Spleen (tissue), 11 donors: ENCODE data around the gene APOA1. TPM values are rescaled to one million over a fixed set of nuclear protein-coding genes. Genes with fewer than 3 reads are reported as not detected.
"Not testable (repeated sequence)": the region's sequence is repeated elsewhere in the genome, so short reads cannot be mapped to it uniquely, and the experiment has no call there.

Source experiments
- DNase-seq: peaks from one replicate; pipeline ENCODE4 v3.0.0-alpha.2; 2020
- H3K27ac ChIP-seq, 8 donors: fragments of 200-600 bp; sonication (generic) in 7 of 8; 1 replicate in 4 of 8; 2 replicates in 4 of 8; pipeline versions ENCODE4 v1.5.0 to v1.8.0; 2016 to 2021; ENCODE audit warnings: inconsistent platforms in 4 of 8, mild to moderate bottlenecking in 4 of 8, moderate library complexity in 1 of 8
- H3K27me3 ChIP-seq, 7 donors: fragments of 200-600 bp; sonication (generic) in 6 of 7; replicated peaks in 1 of 7; 1 replicate in 4 of 7; 2 replicates in 3 of 7; pipeline versions ENCODE4 v1.5.0 to v1.8.0; 2016 to 2021; ENCODE audit warnings: inconsistent platforms in 3 of 7, mild to moderate bottlenecking in 1 of 7
- H3K36me3 ChIP-seq, 6 donors: fragments of 200-600 bp; sonication (generic) in 5 of 6; 1 replicate in 4 of 6; 2 replicates in 2 of 6; pipeline versions ENCODE4 v1.5.0 to v1.8.0; 2016 to 2021; ENCODE audit warnings: inconsistent platforms in 2 of 6
- H3K4me1 ChIP-seq, 6 donors: fragments of 200-600 bp; sonication (generic) in 5 of 6; 1 replicate in 3 of 6; 2 replicates in 3 of 6; pipeline versions ENCODE4 v1.5.0 to v1.8.0; 2016 to 2021; ENCODE audit warnings: inconsistent platforms in 3 of 6
- H3K4me3 ChIP-seq, 8 donors: fragments of 200-600 bp; sonication (generic) in 7 of 8; 1 replicate in 4 of 8; 2 replicates in 4 of 8; pipeline versions ENCODE4 v1.5.0 to v1.8.0; 2016 to 2021; ENCODE audit warnings: inconsistent platforms in 4 of 8, mild to moderate bottlenecking in 4 of 8, moderate library complexity in 2 of 8
- H3K9me3 ChIP-seq, 8 donors: fragments of 200-600 bp; sonication (generic) in 7 of 8; 1 replicate in 4 of 8; 2 replicates in 4 of 8; pipeline versions ENCODE4 v1.5.0 to v1.8.0; 2016 to 2021; ENCODE audit warnings: inconsistent platforms in 4 of 8
- POLR2A ChIP-seq, 3 donors: fragments of 450-650 bp; IDR thresholded peaks; one replicate each; pipeline ENCODE4 v1.5.1; 2017; ENCODE audit warnings: antibody characterized with exemption in 3 of 3, mild to moderate bottlenecking in 1 of 3
- POLR2AphosphoS5 ChIP-seq, 3 donors: sonication (generic); formaldehyde crosslinking; IDR thresholded peaks; one replicate each; pipeline ENCODE4 v1.5.1; 2017; ENCODE audit warnings: antibody characterized with exemption in 3 of 3
- WGBS, 5 donors: extraction: QIAGEN DNeasy Blood & Tissue Kit in 3 of 5; methylation state at CpG; one replicate each; pipeline versions ENCODE4 v1.1.5 to v1.1.7; 2013 to 2018; 5-methylcytosine and 5-hydroxymethylcytosine counted together
- intact Hi-C: fragments of 100-400 bp; cut with DNase I; formaldehyde crosslinking; loops from one replicate; pipeline ENCODE4 v1.15.0; 2023; ENCODE audit warnings: low total_unique reads
- polyA plus RNA-seq, 3 donors: library from polyadenylated mRNA; stranded (reverse); fragments of 200-250 nt; gene quantifications; one replicate each; pipeline ENCODE4 v1.2.1, GENCODE V29; 2013
- total RNA-seq, 7 donors: library from RNA; depleted of rRNA in 3 of 7; stranded (reverse); fragments of >200 nt in 3 of 7; fragmentation: NEBNext Ultra II Directional in 4 of 7; extraction: Animal tissue kit (Norgen Biotek cat#: 25700) in 4 of 7; gene quantifications; one replicate each; pipeline versions ENCODE4 v1.1.0 to v1.2.1, GENCODE V29; 2016 to 2021
- TF ChIP-seq, protein P1 (sequence below), 11 experiments: fragments of 200-600 bp in 7 of 11; fragments of 450-650 bp in 4 of 11; sonication (generic) in 4 of 11; IDR thresholded peaks in 8 of 11; conservative IDR thresholded peaks in 3 of 11; 1 replicate in 7 of 11; 2 replicates in 4 of 11; pipeline versions ENCODE4 v1.4.0 to v1.8.0; 2016 to 2021; ENCODE audit warnings: antibody characterized with exemption in 11 of 11, inconsistent platforms in 4 of 11, mild to moderate bottlenecking in 1 of 11
- donor health status: healthy with polysubstance abuse.
- donor health status: DM: no; HTN: no; CAD: no; lungs with moderate emphysema.
- donor health status: DM: no; HTN: no; CAD: no.
- donor health status: Bipolar disorder and iron deficiency.
- donor health status: healthy.
- donor health status: DM: no; HTN: no; CAD: no.
- donor health status: DM: yes; HTN: yes; CAD: no.

Gene APOA1
- total and polyA plus RNA-seq, 10 donors = 0.44 to 3.3 (median 1.5) TPM; not detected in 2

DNA sequence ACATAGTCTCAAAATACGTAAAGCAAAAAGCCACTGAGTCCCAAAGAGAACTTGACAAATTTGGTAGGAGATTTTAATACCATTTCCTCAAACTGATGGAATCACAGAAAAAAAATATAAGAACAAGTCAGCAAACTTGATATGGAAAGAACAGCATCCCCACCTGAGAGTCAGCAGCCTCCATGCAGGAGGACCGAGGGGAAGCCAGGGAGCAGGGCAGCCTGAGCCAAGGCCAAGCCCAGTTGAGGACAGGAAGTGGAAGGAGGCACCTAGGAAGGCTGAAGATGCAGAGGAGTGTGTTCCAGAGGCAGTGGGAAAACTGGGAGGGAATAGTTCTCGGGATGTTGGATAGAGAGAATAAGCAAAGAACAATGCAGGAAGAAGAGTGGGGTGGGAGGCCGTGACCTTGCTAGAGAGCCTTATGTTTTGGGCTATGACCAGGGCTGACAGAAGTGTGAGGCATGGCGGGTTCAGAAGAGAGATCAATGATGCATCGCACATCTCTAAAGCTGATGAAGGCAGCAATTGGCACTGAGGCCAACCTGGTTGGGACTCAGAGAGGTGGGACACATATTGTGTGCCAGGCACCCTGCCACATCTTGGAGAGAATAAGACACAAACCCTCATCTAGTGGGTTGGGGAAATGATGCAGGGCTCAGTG is 29.7 kb downstream of the APOA1 start:
- intact Hi-C loops = no loop called here
- TF ChIP-seq, protein P1, sequence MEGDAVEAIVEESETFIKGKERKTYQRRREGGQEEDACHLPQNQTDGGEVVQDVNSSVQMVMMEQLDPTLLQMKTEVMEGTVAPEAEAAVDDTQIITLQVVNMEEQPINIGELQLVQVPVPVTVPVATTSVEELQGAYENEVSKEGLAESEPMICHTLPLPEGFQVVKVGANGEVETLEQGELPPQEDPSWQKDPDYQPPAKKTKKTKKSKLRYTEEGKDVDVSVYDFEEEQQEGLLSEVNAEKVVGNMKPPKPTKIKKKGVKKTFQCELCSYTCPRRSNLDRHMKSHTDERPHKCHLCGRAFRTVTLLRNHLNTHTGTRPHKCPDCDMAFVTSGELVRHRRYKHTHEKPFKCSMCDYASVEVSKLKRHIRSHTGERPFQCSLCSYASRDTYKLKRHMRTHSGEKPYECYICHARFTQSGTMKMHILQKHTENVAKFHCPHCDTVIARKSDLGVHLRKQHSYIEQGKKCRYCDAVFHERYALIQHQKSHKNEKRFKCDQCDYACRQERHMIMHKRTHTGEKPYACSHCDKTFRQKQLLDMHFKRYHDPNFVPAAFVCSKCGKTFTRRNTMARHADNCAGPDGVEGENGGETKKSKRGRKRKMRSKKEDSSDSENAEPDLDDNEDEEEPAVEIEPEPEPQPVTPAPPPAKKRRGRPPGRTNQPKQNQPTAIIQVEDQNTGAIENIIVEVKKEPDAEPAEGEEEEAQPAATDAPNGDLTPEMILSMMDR (IDR thresholded peaks at IDR 0.05 in 8 of 11, conservative IDR thresholded peaks at IDR 0.05 in 3 of 11) = no peak
- TF ChIP-seq POLR2AphosphoS5 (IDR thresholded peaks at IDR 0.05) = no peak
- TF ChIP-seq POLR2A (IDR thresholded peaks at IDR 0.05) = no peak
- no peak for DNase-seq
- no peaks in the 10 kb centered on the region for H3K36me3 ChIP-seq
- no peak overlapping the region for H3K27ac ChIP-seq
- H3K4me3 ChIP-seq = no peak overlapping the region
- H3K4me1 ChIP-seq = no peaks in the 10 kb centered on the region
- no peaks in the 10 kb centered on the region for H3K27me3 ChIP-seq
- WGBS, 5 donors = 85 to 93% (median 87%) methylated on average over 6 of the region's 6 CpGs
- H3K9me3 ChIP-seq = no peaks in the 10 kb centered on the region

GRCh38 chr11:116804001-116804400 is 33.4 kb downstream of the APOA1 start:
- no peaks in the 10 kb centered on the region for H3K27me3 ChIP-seq
- TF ChIP-seq, protein P1 (IDR thresholded peaks at IDR 0.05 in 8 of 11, conservative IDR thresholded peaks at IDR 0.05 in 3 of 11) = no peak
- no peaks in the 10 kb centered on the region for H3K36me3 ChIP-seq
- DNase-seq = no peak
- H3K9me3 ChIP-seq = no peaks in the 10 kb centered on the region
- intact Hi-C loops = no loop called here
- no peak overlapping the region for H3K4me3 ChIP-seq
- no peaks in the 10 kb centered on the region for H3K4me1 ChIP-seq
- no peak overlapping the region for H3K27ac ChIP-seq
- 49 to 66% (median 59%) methylated on average over 3 of the region's 3 CpGs for WGBS, 5 donors

- H3K27ac ChIP-seq, H3K4me1 ChIP-seq, H3K9me3 ChIP-seq, intact Hi-C loops, H3K27me3 ChIP-seq, H3K36me3 ChIP-seq, DNase-seq, H3K4me3 ChIP-seq: not testable (repeated sequence)
Observed at GRCh38 chr11:116801662-116802061, 35.8 kb downstream of the APOA1 start.

DNA sequence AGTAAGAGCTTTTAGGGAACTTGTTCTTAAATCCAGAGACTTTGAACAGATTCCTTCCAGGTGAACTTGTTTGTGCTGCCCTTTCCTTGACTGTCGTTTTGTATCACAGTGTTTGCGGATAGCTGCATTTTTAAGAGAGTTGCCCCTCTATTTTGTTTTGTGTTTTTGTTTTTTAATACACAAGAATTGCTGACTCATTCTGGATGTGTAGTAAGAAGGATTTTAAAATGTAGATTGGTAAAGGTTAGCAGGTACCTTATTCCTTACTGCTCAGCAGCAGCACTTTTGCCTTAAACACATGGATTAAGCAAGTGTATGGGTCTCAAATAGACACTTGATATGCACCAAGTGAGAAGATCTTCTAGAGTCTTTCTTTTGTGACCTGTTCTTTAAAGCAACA is 36.8 kb downstream of the APOA1 start:
- TF ChIP-seq POLR2AphosphoS5 (IDR thresholded peaks at IDR 0.05) (no peak), POLR2A (IDR thresholded peaks at IDR 0.05) (no peak)
- TF ChIP-seq, protein P1 (IDR thresholded peaks at IDR 0.05 in 8 of 11, conservative IDR thresholded peaks at IDR 0.05 in 3 of 11) = no peak
- H3K4me1 ChIP-seq = no peaks in the 10 kb centered on the region
- no peaks in the 10 kb centered on the region for H3K27me3 ChIP-seq
- H3K36me3 ChIP-seq = no peaks in the 10 kb centered on the region
- no peaks in the 10 kb centered on the region for H3K9me3 ChIP-seq
- DNase-seq = no peak
- no peak overlapping the region for H3K27ac ChIP-seq
- intact Hi-C loops = no loop called here
- WGBS, 5 donors = 91 to 100% (median 96%) methylated on average over 2 of the region's 2 CpGs
- no peak overlapping the region for H3K4me3 ChIP-seq

DNA sequence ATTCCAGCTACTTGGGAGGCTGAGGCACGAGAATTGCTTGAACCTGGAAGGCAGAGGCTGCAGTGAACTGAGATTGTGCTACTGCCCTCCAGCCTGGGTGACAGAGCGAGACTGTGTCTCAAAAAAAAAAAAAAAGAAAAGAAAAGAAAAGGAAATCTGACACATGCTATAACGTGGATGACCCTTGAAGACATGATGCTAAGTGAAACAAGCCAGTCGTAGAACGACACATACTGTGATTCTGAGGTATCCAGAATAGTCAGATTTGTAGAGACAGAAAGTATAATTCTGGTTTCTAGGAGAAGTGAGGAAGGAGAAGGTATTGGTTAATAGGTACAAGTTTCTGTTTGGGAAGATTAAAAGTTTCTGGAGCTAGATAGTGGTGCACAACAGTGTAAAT is 39.1 kb downstream of the APOA1 start:
- Histone ChIP-seq H3K27me3 (no peaks in the 10 kb centered on the region), H3K9me3 (no peaks in the 10 kb centered on the region), H3K4me1 (no peaks in the 10 kb centered on the region), H3K4me3 (no peak overlapping the region), H3K36me3 (no peaks in the 10 kb centered on the region), H3K27ac (no peak overlapping the region)
- 63 to 76% (median 73%) methylated on average over 5 of the region's 5 CpGs for WGBS, 5 donors
- TF ChIP-seq, protein P1 (IDR thresholded peaks at IDR 0.05 in 8 of 11, conservative IDR thresholded peaks at IDR 0.05 in 3 of 11) = no peak
- no peak for TF ChIP-seq POLR2A (IDR thresholded peaks at IDR 0.05)
- TF ChIP-seq POLR2AphosphoS5 (IDR thresholded peaks at IDR 0.05) = no peak
- DNase-seq = no peak
- intact Hi-C loops = no loop called here
